SK-N-MC (cell line): ENCODE measurements around the gene SMIM23.

Experiments
- DNase-seq: peaks from one replicate; pipeline ENCODE4 v3.0.0-alpha.2; 2011; ENCODE audit warnings: low read depth, low spot score
- H3K27ac ChIP-seq: fragments of 200-600 bp; sonication (generic); 2 replicates; pipeline ENCODE4 v1.5.1; 2016; ENCODE audit warnings: mixed run types
- H3K36me3 ChIP-seq: fragments of 200-600 bp; sonication (generic); 2 replicates; pipeline ENCODE4 v1.6.1; 2017; ENCODE audit warnings: antibody characterized with exemption, low read length, mixed read lengths; ENCODE audit not compliant: insufficient read depth
- H3K4me3 ChIP-seq: fragments of 200-600 bp; sonication (generic); 2 replicates; pipeline ENCODE4 v1.5.1; 2016
- H3K9ac ChIP-seq: fragments of 200-600 bp; sonication (generic); 2 replicates; pipeline ENCODE4 v1.8.0; 2017; ENCODE audit warnings: mixed run types, mixed read lengths; ENCODE audit not compliant: insufficient read length
- H3K9me3 ChIP-seq: fragments of 200-600 bp; sonication (generic); 2 replicates; pipeline ENCODE4 v1.6.1; 2017; ENCODE audit warnings: low read depth, mild to moderate bottlenecking, antibody characterized with exemption, low read length, moderate library complexity, mixed read lengths
- EZH2 ChIP-seq: fragments of 200-600 bp; sonication (generic); IDR thresholded peaks from one replicate; pipeline ENCODE4 v1.6.1; 2017; ENCODE audit warnings: antibody characterized with exemption
- FOXP2 ChIP-seq: optimal IDR thresholded peaks from 2 replicates; pipeline ENCODE3; 2011; ENCODE audit warnings: mild to moderate bottlenecking, moderate library complexity; ENCODE audit not compliant: insufficient read depth; ENCODE audit errors: extremely low read length, control extremely low read depth
- POLR2AphosphoS5 ChIP-seq: IDR thresholded peaks from 2 replicates; pipeline ENCODE4 v1.6.1; 2012; ENCODE audit warnings: mild to moderate bottlenecking, low read depth, low read length, borderline replicate concordance

The SMIM23 gene

DNA sequence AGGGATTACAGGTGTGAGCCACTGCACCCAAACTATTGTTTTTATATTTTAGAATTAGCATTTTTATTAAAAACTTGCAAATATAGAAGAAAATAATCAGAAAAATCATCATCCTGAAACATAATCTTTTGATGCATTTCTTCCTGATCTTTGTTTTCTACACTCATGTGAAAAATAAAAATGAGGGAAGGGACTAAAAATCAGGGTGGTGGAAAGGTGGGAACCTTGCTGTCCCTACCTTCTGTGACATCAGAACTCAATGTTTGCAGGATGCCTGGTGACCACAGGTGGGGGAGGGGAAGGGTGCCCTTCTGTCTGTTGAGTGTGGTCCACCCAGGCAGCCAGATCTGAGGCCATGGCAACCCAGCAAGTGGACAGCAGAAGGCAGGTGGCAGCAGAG is at the start of gene SMIM23:
TSS of gene SMIM23 (plus strand) at position 301 of the 400 bp plus-strand sequence. CDS start at position 356, 55 bp downstream.
- DNase-seq: no peak
- TF ChIP-seq EZH2: no peak
- TF ChIP-seq POLR2AphosphoS5: no peak
- TF ChIP-seq FOXP2: no peak
- Histone ChIP-seq H3K4me3 (no peak within 1 kb of the TSS), H3K9me3 (no peaks in the 10 kb centered on the region), H3K36me3 (no peaks in the 10 kb centered on the region), H3K9ac (no peak within 1 kb of the TSS), H3K27ac (no peak within 1 kb of the TSS)

DNA sequence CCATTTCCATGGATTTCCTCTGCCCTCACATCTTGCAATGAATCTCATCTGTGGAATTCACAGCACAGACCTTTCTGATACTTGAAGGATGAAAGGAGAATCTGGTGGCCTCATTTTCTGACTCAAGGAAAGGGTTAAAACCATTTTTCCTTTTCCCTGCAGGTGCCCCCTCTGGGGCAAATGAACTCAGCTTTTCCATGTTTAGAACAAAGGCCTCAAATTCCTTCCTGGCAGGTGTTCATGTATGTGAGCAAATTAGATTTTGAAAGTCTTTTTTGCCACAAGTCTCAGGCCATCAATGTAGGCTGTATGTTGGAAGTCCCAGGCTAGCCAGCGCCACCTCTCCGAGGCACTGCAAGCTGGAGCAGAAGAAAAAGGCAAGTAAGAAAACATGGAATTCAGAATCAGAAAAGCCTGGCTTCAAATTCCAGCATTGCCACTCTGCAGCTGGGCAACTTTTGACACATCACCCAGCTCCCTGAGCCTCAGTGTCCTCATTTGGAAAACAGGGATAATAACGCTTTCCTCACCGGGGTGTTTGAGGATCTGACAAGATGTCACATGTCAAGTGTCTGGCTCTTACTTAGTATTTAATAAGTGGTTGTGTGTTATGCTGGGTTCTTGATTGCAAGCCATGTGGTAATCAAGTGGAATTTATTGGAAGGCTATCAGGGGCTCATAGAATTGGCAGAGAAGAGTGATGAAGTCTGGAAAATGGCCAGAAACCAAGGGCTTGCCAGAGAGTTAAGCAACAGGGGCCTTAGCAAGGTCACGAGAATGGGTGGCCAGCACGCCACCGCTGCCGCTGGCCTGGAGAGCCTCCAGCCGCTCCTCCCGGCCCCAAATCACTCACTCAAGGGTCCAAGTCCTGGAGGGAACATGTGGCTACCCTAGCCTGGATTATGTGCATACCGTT is 48.4 kb upstream of the SMIM23 start:
- no peak for DNase-seq
- no peak overlapping the region for H3K9ac ChIP-seq
- no peak for TF ChIP-seq EZH2
- TF ChIP-seq POLR2AphosphoS5: no peak
- TF ChIP-seq FOXP2: no peak
- H3K9me3 ChIP-seq: no peaks in the 10 kb centered on the region
- H3K4me3 ChIP-seq: no peak overlapping the region
- no peaks in the 10 kb centered on the region for H3K36me3 ChIP-seq
- no peak overlapping the region for H3K27ac ChIP-seq

DNA sequence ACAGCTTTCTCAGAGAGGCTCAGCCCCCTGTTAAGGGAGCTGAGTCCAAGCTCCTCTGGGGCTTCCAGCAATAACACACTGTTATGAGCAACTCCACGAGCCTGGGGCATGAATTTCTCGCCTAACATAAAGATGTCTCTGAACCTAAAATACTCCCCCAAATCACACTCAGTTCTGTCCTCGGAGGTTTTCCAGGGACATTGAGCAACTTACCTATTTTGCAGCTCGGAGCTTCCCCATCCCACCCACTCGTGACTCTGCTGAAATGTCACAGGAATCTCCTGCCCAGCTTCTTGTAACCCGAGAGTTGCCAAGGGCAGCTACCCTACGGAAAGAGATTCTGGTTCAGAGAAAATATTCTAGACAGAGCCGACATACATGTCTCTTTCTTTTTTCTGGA is 47.1 kb upstream of the SMIM23 start:
- no peak overlapping the region for H3K9ac ChIP-seq
- H3K4me3 ChIP-seq: no peak overlapping the region
- no peaks in the 10 kb centered on the region for H3K36me3 ChIP-seq
- no peak for DNase-seq
- no peak for TF ChIP-seq FOXP2
- TF ChIP-seq EZH2: no peak
- TF ChIP-seq POLR2AphosphoS5: no peak
- H3K27ac ChIP-seq: no peak overlapping the region
- H3K9me3 ChIP-seq: no peaks in the 10 kb centered on the region

DNA sequence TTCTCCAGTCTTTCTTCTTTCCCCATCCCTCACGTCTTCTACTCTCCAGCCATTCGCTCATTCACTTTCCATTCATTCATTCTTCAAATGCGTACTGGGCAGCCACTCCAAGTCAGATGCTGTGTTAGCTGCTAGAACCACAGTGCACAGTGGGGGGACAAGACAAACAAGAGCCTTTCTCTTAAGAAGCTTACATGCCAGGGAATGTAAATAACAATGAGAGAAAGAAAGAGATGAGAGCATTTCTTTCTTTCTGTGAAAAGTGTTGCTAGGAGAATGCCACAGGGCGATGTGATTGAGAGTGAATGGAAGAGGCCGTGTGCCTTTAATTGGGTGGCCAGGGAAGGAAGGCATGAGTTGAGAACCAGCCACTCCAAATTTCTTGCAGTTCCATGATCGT is 46.3 kb upstream of the SMIM23 start:
- Histone ChIP-seq H3K27ac (no peak overlapping the region), H3K9me3 (no peaks in the 10 kb centered on the region), H3K4me3 (no peak overlapping the region), H3K9ac (no peak overlapping the region), H3K36me3 (no peaks in the 10 kb centered on the region)
- TF ChIP-seq EZH2 (no peak), POLR2AphosphoS5 (no peak), FOXP2 (no peak)
- no peak for DNase-seq

DNA sequence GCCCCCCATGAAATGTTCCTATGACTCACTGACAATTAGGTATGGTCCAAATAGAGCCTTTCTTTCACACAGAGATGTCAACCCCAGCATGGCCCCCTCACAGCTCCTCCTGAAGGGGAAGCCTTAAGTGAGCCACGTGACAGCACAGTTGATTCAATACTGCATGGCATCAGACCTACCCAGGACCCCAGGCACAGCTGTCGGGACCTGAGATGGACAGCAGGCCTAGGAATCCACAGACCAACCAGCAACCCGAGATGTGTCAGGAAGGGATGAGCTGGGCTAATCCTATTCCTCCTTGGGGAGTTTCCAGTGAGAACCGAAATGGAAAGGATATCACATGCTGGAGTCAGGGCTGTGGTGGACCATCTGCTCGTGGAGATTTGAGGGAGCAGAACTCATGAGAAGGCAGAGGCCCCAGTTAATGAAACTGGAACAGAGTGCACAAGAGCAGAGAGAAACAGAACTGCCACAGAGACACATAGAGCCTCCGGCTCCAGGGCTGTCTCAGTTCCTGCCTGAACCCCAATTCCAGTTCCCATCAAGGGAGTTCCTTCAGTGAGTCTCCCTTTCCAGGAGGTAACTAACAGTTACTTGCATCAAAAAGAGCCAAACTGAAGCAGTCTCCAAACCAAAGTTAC is 42.1 kb upstream of the SMIM23 start:
- H3K36me3 ChIP-seq: no peaks in the 10 kb centered on the region
- H3K4me3 ChIP-seq: no peak overlapping the region
- no peak for TF ChIP-seq POLR2AphosphoS5
- TF ChIP-seq EZH2: no peak
- no peak for TF ChIP-seq FOXP2
- H3K27ac ChIP-seq: no peak overlapping the region
- H3K9me3 ChIP-seq: no peaks in the 10 kb centered on the region
- H3K9ac ChIP-seq: no peak overlapping the region
- no peak for DNase-seq

DNA sequence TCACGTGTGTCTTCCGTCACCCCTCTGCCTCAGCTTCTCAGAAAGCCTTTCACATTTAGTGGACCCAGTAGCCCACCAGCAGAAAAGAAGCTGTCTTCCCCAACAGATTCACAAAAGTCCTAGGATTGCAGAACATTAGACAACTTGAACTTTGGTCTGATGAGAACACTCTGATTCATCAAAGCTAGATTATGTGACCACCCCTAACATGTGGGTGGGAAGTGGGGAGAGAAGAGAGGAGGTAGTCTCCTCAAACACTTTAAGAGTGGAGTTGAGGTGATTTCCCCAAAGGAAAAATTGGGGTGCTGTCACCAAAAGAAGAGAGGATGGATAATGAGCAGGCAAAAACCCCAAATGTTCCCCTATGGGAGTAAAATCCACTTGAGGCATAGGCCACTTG is 41.4 kb upstream of the SMIM23 start:
- Histone ChIP-seq H3K27ac (no peak overlapping the region), H3K36me3 (no peaks in the 10 kb centered on the region), H3K4me3 (no peak overlapping the region), H3K9ac (no peak overlapping the region), H3K9me3 (no peaks in the 10 kb centered on the region)
- DNase-seq: no peak
- TF ChIP-seq EZH2 (no peak), POLR2AphosphoS5 (no peak), FOXP2 (no peak)

DNA sequence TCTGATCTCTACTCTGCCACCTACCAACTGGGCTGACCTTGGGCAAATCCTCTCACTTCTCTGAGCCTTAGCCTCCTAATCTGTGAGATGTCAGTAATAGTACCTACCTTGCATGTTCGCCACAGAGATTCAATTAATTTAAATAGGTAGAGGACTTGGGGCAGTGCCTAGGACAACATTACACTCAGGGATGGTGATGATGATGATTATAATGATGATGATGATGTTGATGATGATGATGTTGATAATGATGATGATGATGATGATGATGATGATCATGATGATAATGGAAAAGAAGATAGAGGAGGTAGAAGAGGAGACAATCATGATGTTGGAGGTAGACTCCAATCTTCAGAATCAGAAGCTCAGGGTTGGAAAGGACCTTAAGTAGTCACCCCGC is 40.7 kb upstream of the SMIM23 start:
- no peak for DNase-seq
- no peak overlapping the region for H3K9ac ChIP-seq
- no peak overlapping the region for H3K27ac ChIP-seq
- H3K4me3 ChIP-seq: no peak overlapping the region
- no peaks in the 10 kb centered on the region for H3K36me3 ChIP-seq
- TF ChIP-seq POLR2AphosphoS5: no peak
- TF ChIP-seq FOXP2: no peak
- TF ChIP-seq EZH2: no peak
- H3K9me3 ChIP-seq: no peaks in the 10 kb centered on the region

DNA sequence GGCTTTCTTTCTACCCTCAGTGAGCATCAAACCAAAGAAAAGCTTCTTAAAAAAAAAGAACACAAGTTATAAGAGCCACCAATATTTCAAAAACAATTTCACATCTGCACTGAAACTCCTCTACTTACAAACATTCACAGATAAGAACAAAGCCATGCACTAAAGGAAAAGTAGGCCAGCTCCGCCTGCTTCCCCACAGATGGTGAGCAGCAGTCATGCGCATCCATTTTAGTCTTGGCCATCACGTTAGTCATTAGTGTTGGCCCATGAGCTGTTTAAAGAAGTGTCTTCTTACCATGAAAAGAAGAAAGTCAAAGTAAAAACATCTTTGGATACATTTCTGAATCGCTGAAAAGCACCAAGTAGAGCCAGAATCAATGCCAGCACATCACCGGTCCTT is 40.0 kb upstream of the SMIM23 start:
- H3K4me3 ChIP-seq: no peak overlapping the region
- H3K27ac ChIP-seq: no peak overlapping the region
- H3K9ac ChIP-seq: no peak overlapping the region
- no peak for DNase-seq
- H3K36me3 ChIP-seq: no peaks in the 10 kb centered on the region
- no peaks in the 10 kb centered on the region for H3K9me3 ChIP-seq
- no peak for TF ChIP-seq FOXP2
